IMR-90 (cell line): ENCODE measurements around the gene PRKCE. TPM values are rescaled to one million over a fixed set of nuclear protein-coding genes. Genes with fewer than 3 reads are reported as not detected.

Experiments
- ATAC-seq: fragments of 200-7000 bp; cut with Tn5 transposase; 2 replicates; pipeline ENCODE4 v1.9.1; 2020; ENCODE audit warnings: low read depth, mild to moderate bottlenecking, moderate library complexity
- BruUV-seq: library from RNA; stranded (reverse); fragments of 400-500 nt; replicated peaks from 2 replicates; lab custom pipeline; 2021; lab: Mats Ljungman, UMichigan
- CTCF ChIA-PET: fragments of 300-600 bp; formaldehyde crosslinking; extraction: SDS; loops from one replicate; lab custom pipeline; 2021; ENCODE audit warnings: antibody characterized with exemption; lab: Yijun Ruan, JAX
- POLR2A ChIA-PET: fragments of 300-600 bp; sonication (Branson Sonifier 250); formaldehyde crosslinking; loops from one replicate; lab custom pipeline; 2022; ENCODE audit warnings: antibody characterized with exemption; ENCODE audit not compliant: unreplicated experiment; lab: Charles Lee
- DNase-seq: peaks from one replicate; pipeline ENCODE4 v3.0.0; 2013
- H2AFZ ChIP-seq: replicated peaks from 2 replicates; pipeline ENCODE3; 2013; ENCODE audit warnings: low read length, mild to moderate bottlenecking; ENCODE audit not compliant: poor library complexity
- H2AK5ac ChIP-seq: 2 replicates; pipeline ENCODE4 v1.6.1; 2013; ENCODE audit warnings: low read depth, low read length, inconsistent platforms
- H2AK9ac ChIP-seq: replicated peaks from 2 replicates; pipeline ENCODE3; 2013; ENCODE audit warnings: mild to moderate bottlenecking, low read depth, low read length, moderate library complexity; ENCODE audit not compliant: poor library complexity
- H2BK120ac ChIP-seq: 2 replicates; pipeline ENCODE4 v1.6.1; 2013; ENCODE audit warnings: low read depth, low read length, inconsistent platforms
- H2BK15ac ChIP-seq: 3 replicates; pipeline ENCODE4 v1.6.1; 2013; ENCODE audit warnings: low read depth, low read length, inconsistent platforms
- H2BK20ac ChIP-seq: 2 replicates; pipeline ENCODE4 v1.6.1; 2013; ENCODE audit warnings: low read depth, mild to moderate bottlenecking, inconsistent platforms, low read length, moderate library complexity
- H2BK5ac ChIP-seq: 2 replicates; pipeline ENCODE4 v1.6.1; 2013; ENCODE audit warnings: mild to moderate bottlenecking, low read depth, low read length, inconsistent platforms; ENCODE audit not compliant: poor library complexity, severe bottlenecking
- H3K14ac ChIP-seq: replicated peaks from 2 replicates; pipeline ENCODE4 v1.6.1; 2013; ENCODE audit warnings: low read depth, low read length, inconsistent platforms
- H3K18ac ChIP-seq: 2 replicates; pipeline ENCODE4 v1.6.1; 2013; ENCODE audit warnings: low read depth, low read length, control low read depth
- H3K23ac ChIP-seq: 2 replicates; pipeline ENCODE4 v1.6.1; 2013; ENCODE audit warnings: low read depth, low read length, inconsistent platforms
- H3K27ac ChIP-seq: 2 replicates; pipeline ENCODE4 v1.5.1; 2013; ENCODE audit warnings: mild to moderate bottlenecking, control low read depth, low read length; ENCODE audit not compliant: insufficient read depth
- H3K27me3 ChIP-seq: 2 replicates; pipeline ENCODE4 v1.6.1; 2013; ENCODE audit warnings: low read length; ENCODE audit not compliant: control insufficient read depth, insufficient read depth
- H3K36me3 ChIP-seq: 2 replicates; pipeline ENCODE4 v1.6.1; 2013; ENCODE audit warnings: low read length, mixed read lengths; ENCODE audit not compliant: control insufficient read depth, insufficient read depth
- H3K4ac ChIP-seq: 2 replicates; pipeline ENCODE4 v1.6.1; 2013; ENCODE audit warnings: low read depth, low read length, inconsistent platforms
- H3K4me1 ChIP-seq: 2 replicates; pipeline ENCODE4 v1.6.1; 2013; ENCODE audit warnings: low read length, mixed read lengths; ENCODE audit not compliant: control insufficient read depth, insufficient read depth
- H3K4me2 ChIP-seq: 2 replicates; pipeline ENCODE4 v1.6.1; 2013; ENCODE audit warnings: low read depth, mild to moderate bottlenecking, control low read depth, low read length, moderate library complexity
- H3K4me3 ChIP-seq: 2 replicates; pipeline ENCODE4 v1.5.1; 2013; ENCODE audit warnings: low read depth, mild to moderate bottlenecking, control low read depth, low read length, moderate library complexity; ENCODE audit not compliant: insufficient read depth
- H3K56ac ChIP-seq: 2 replicates; pipeline ENCODE4 v1.6.1; 2013; ENCODE audit warnings: low read length, inconsistent platforms; ENCODE audit not compliant: insufficient read depth; ENCODE audit errors: extremely low read depth
- H3K79me1 ChIP-seq, 2 experiments: 2 replicates each; pipeline ENCODE4 v1.6.1; 2013; ENCODE audit warnings: low read length in 2 of 2, inconsistent platforms in 1 of 2, low read depth in 1 of 2
- H3K9ac ChIP-seq: 2 replicates; pipeline ENCODE4 v1.6.1; 2013; ENCODE audit warnings: low read depth, low read length, control low read depth
- H3K9me1 ChIP-seq: 2 replicates; pipeline ENCODE4 v1.6.1; 2013; ENCODE audit warnings: low read length, inconsistent platforms; ENCODE audit not compliant: insufficient read depth
- H3K9me3 ChIP-seq: 2 replicates; pipeline ENCODE4 v1.6.1; 2013; ENCODE audit warnings: low read length; ENCODE audit not compliant: control insufficient read depth, insufficient read depth
- H4K20me1 ChIP-seq: 2 replicates; pipeline ENCODE4 v1.6.1; 2013; ENCODE audit warnings: low read length, inconsistent platforms; ENCODE audit not compliant: insufficient read depth
- H4K5ac ChIP-seq: 2 replicates; pipeline ENCODE4 v1.6.1; 2013; ENCODE audit warnings: mild to moderate bottlenecking, low read depth, low read length, control low read depth
- H4K8ac ChIP-seq, 2 experiments: 2 replicates each; pipeline ENCODE4 v1.6.1; 2013; ENCODE audit warnings: low read depth in 2 of 2, low read length in 2 of 2, control low read depth in 1 of 2, inconsistent platforms in 1 of 2
- H4K91ac ChIP-seq: 2 replicates; pipeline ENCODE4 v1.6.1; 2013; ENCODE audit warnings: low read depth, low read length, inconsistent platforms; ENCODE audit not compliant: insufficient read depth
- BHLHE40 ChIP-seq: fragments of 150-350 bp; IDR thresholded peaks from 2 replicates; pipeline ENCODE4 v1.6.1; 2016; ENCODE audit warnings: mild to moderate bottlenecking, low read depth, low read length
- CEBPB ChIP-seq: IDR thresholded peaks from 2 replicates; pipeline ENCODE4 v1.6.1; 2012; ENCODE audit warnings: low read depth, low read length, improper control_type of control experiment
- CHD1 ChIP-seq: IDR thresholded peaks from 2 replicates; pipeline ENCODE4 v1.6.1; 2012; ENCODE audit warnings: low read depth, low read length, improper control_type of control experiment
- FOS ChIP-seq: fragments of 150-350 bp; IDR thresholded peaks from 2 replicates; pipeline ENCODE4 v1.6.1; 2016; ENCODE audit warnings: low read depth, low read length
- MAFK ChIP-seq: IDR thresholded peaks from 2 replicates; pipeline ENCODE4 v1.6.1; 2012; ENCODE audit warnings: low read depth, low read length, improper control_type of control experiment
- MAZ ChIP-seq: IDR thresholded peaks from 2 replicates; pipeline ENCODE4 v1.6.1; 2012; ENCODE audit warnings: low read depth, mild to moderate bottlenecking, low read length, improper control_type of control experiment, moderate library complexity, borderline replicate concordance
- MXI1 ChIP-seq: IDR thresholded peaks from 2 replicates; pipeline ENCODE4 v1.6.1; 2012; ENCODE audit warnings: low read depth, mild to moderate bottlenecking, low read length, moderate library complexity, borderline replicate concordance
- NFE2L2 ChIP-seq: fragments of 150-350 bp; IDR thresholded peaks from 2 replicates; pipeline ENCODE4 v1.6.1; 2016; ENCODE audit warnings: low read depth, mild to moderate bottlenecking, low read length
- POLR2A ChIP-seq: IDR thresholded peaks from 2 replicates; pipeline ENCODE4 v1.6.1; 2012; ENCODE audit warnings: mild to moderate bottlenecking, low read depth, low read length
- RAD21 ChIP-seq: IDR thresholded peaks from 2 replicates; pipeline ENCODE4 v1.6.1; 2012; ENCODE audit warnings: low read length, improper control_type of control experiment
- RCOR1 ChIP-seq: IDR thresholded peaks from 2 replicates; pipeline ENCODE4 v1.6.1; 2012; ENCODE audit warnings: mild to moderate bottlenecking, low read length, improper control_type of control experiment; ENCODE audit not compliant: insufficient replicate concordance
- RFX5 ChIP-seq: IDR thresholded peaks from 2 replicates; pipeline ENCODE4 v1.8.0; 2012; ENCODE audit warnings: low read depth, mild to moderate bottlenecking, low read length, moderate library complexity
- SMC3 ChIP-seq: fragments of 150-350 bp; IDR thresholded peaks from 2 replicates; pipeline ENCODE4 v1.6.1; 2016; ENCODE audit warnings: low read depth, mild to moderate bottlenecking, antibody characterized with exemption, low read length, moderate library complexity
- WGBS, 2 experiments: methylation state at CpG; one replicate each; pipeline versions ENCODE4 v1.1.5 to v1.1.7; 2013; ENCODE audit warnings: missing lambda C conversion rate in 2 of 2; ENCODE audit not compliant: insufficient read length in 1 of 2; ENCODE audit errors: extremely low coverage in 2 of 2; 5-methylcytosine and 5-hydroxymethylcytosine counted together
- dilution Hi-C: fragments of 300-500 bp; cut with HindIII; formaldehyde crosslinking; loops from one replicate; pipeline ENCODE4 v1.14.3; 2018; ENCODE audit warnings: low sequenced_read_pairs; ENCODE audit not compliant: unreplicated experiment
- in situ Hi-C: fragments of 300-500 bp; cut with MboI; formaldehyde crosslinking; loops from 3 replicates; pipeline ENCODE4 v1.14.3; 2019; ENCODE audit warnings: low sequenced_read_pairs, inconsistent platforms, mixed read lengths
- intact Hi-C: fragments of 100-400 bp; cut with micrococcal nuclease; formaldehyde crosslinking; loops from 2 replicates; pipeline ENCODE4 v1.10.0; 2022
- polyA plus RNA-seq, 3 experiments: library from polyadenylated mRNA; depleted of rRNA; stranded (reverse); fragments of >200 nt; gene quantifications; 2 replicates each; pipeline ENCODE4 v1.2.3, GENCODE V29; 2012; ENCODE audit warnings: low replicate concordance in 1 of 3
- total RNA-seq: library from RNA; depleted of rRNA; stranded (reverse); fragments of >200 nt; gene quantifications from 2 replicates; pipeline ENCODE4 v1.2.3, GENCODE V29; 2012
- TF ChIP-seq, protein P1 (sequence below): conservative IDR thresholded peaks from 2 replicates; pipeline ENCODE4 v1.5.1; 2012; ENCODE audit warnings: mild to moderate bottlenecking, low read depth, low read length, improper control_type of control experiment
- TF ChIP-seq, protein P2 (sequence below): fragments of 150-350 bp; IDR thresholded peaks from 2 replicates; pipeline ENCODE4 v1.6.1; 2016; ENCODE audit warnings: low read depth, mild to moderate bottlenecking, low read length, moderate library complexity, borderline replicate concordance
- TF ChIP-seq, protein P3 (sequence below): fragments of 150-350 bp; IDR thresholded peaks from 2 replicates; pipeline ENCODE4 v1.6.1; 2017; ENCODE audit warnings: mild to moderate bottlenecking, antibody characterized with exemption, low read length, low read depth

Gene PRKCE
- total and polyA plus RNA-seq, 2 of the 4 experiments (the other 2 are of a cell fraction), result 8.1 to 32.4 TPM

DNA sequence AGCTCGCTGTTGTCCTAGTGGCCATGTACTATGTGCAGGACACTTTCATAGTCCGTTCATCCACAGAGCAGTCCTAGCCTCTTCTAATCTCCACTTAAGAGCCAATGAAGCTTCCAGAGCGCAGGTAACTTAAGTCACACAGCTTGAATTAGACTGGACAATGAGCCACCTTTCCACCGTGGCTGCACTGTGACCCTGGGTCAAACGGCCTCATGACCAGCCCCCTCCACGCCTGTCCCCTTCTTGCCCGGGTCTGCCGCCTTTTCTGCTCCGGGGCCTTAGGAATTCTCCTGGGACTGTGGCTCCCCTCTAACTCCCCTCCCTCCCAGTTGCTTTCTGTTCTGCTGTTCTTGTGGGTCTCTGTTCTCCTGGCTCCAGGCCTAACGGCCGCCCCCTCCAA lies 8.4 kb upstream of the PRKCE start:
- Histone ChIP-seq H3K9ac (peak overlapping the region; percentile 84), H4K91ac (no peak overlapping the region), H3K14ac (peak overlapping the region; percentile 79), H3K4ac (peak overlapping the region; percentile 16; the same call in 1 of the 2 replicates), H2BK5ac (no peak overlapping the region), H3K56ac (no peak overlapping the region), H4K20me1 (no peaks in the 10 kb centered on the region), H4K5ac (no peak overlapping the region; the same call in 1 of the 2 replicates), H2AK9ac (peak overlapping the region; percentile 84), H3K23ac (0 out of 2 replicates have a peak overlapping the region, but pooled peaks have one; percentile 44), H3K9me3 (no peaks in the 10 kb centered on the region), H4K8ac (peak overlapping the region in 1 of 2 experiments; percentile 63; a peak in 1 of 4 replicates), H3K36me3 (no peaks in the 10 kb centered on the region), H3K9me1 (no peaks in the 10 kb centered on the region), H2AK5ac (no peak overlapping the region), H3K4me3 (peak overlapping the region; percentile 67), H3K27me3 (peaks cover 42% of the 10 kb centered on the region), H2AFZ (peak overlapping the region; percentile 94), H2BK20ac (peak overlapping the region; percentile 52; the same call in 1 of the 2 replicates), H2BK120ac (peak overlapping the region; percentile 86), H3K4me1 (peaks cover 2% of the 10 kb centered on the region; the same call in 1 of the 2 replicates), H3K4me2 (peak overlapping the region; percentile 91), H3K27ac (peak overlapping the region; percentile 50; the same call in 1 of the 2 replicates), H3K18ac (peak overlapping the region; percentile 63; the same call in 1 of the 2 replicates), H3K79me1 (no peaks in the 10 kb centered on the region), H2BK15ac (no peak overlapping the region)
- ChIA-PET CTCF (no interaction called here), POLR2A (no interaction called here)
- TF ChIP-seq MXI1 (no peak), MAZ (no peak), FOS (no peak), POLR2A (no peak), BHLHE40 (no peak), CHD1 (no peak), SMC3 (no peak), RAD21 (no peak), NFE2L2 (no peak), MAFK (no peak), RFX5 (no peak), CEBPB (no peak), RCOR1 (no peak)
- TF ChIP-seq, protein P1, sequence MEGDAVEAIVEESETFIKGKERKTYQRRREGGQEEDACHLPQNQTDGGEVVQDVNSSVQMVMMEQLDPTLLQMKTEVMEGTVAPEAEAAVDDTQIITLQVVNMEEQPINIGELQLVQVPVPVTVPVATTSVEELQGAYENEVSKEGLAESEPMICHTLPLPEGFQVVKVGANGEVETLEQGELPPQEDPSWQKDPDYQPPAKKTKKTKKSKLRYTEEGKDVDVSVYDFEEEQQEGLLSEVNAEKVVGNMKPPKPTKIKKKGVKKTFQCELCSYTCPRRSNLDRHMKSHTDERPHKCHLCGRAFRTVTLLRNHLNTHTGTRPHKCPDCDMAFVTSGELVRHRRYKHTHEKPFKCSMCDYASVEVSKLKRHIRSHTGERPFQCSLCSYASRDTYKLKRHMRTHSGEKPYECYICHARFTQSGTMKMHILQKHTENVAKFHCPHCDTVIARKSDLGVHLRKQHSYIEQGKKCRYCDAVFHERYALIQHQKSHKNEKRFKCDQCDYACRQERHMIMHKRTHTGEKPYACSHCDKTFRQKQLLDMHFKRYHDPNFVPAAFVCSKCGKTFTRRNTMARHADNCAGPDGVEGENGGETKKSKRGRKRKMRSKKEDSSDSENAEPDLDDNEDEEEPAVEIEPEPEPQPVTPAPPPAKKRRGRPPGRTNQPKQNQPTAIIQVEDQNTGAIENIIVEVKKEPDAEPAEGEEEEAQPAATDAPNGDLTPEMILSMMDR, result no peak
- TF ChIP-seq, protein P2, sequence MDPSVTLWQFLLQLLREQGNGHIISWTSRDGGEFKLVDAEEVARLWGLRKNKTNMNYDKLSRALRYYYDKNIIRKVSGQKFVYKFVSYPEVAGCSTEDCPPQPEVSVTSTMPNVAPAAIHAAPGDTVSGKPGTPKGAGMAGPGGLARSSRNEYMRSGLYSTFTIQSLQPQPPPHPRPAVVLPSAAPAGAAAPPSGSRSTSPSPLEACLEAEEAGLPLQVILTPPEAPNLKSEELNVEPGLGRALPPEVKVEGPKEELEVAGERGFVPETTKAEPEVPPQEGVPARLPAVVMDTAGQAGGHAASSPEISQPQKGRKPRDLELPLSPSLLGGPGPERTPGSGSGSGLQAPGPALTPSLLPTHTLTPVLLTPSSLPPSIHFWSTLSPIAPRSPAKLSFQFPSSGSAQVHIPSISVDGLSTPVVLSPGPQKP, result no peak
- TF ChIP-seq, protein P3, sequence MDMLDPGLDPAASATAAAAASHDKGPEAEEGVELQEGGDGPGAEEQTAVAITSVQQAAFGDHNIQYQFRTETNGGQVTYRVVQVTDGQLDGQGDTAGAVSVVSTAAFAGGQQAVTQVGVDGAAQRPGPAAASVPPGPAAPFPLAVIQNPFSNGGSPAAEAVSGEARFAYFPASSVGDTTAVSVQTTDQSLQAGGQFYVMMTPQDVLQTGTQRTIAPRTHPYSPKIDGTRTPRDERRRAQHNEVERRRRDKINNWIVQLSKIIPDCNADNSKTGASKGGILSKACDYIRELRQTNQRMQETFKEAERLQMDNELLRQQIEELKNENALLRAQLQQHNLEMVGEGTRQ, result no peak
- DNase-seq, result no peak
- intact Hi-C loops (loop anchor here (1.0 to 2.0 kb wide), 4 partner anchors 135 to 818 kb away; no protein-coding TSS in a partner anchor), dilution Hi-C loops (loop anchor here (25.0 kb wide), 1 partner anchor 294 kb away; no protein-coding TSS in a partner anchor), in situ Hi-C loops (loop anchor here (25.0 kb wide), 1 partner anchor 669 kb away; no protein-coding TSS in a partner anchor)
- no TSS peak for BruUV-seq
- ATAC-seq, result peak; percentile 44
- WGBS, 2 experiments, result 26% methylated on average over 5 of the region's 11 CpGs; no CpG with 5 or more reads in 1 of the 2 experiments
